HG03565 (cell line): ENCODE measurements around the gene SPEG.

Experiments
- ATAC-seq: cut with Tn5 transposase; IDR thresholded peaks from one replicate; pipeline ENCODE4 v1.9.1; 2021; ENCODE audit warnings: mild to moderate bottlenecking, moderate library complexity; ENCODE audit not compliant: unreplicated experiment

SPEG gene

GRCh38 chr2:219459460-219460311 lies 25.0 kb downstream of the SPEG start:
- peak; percentile 78 for ATAC-seq

DNA sequence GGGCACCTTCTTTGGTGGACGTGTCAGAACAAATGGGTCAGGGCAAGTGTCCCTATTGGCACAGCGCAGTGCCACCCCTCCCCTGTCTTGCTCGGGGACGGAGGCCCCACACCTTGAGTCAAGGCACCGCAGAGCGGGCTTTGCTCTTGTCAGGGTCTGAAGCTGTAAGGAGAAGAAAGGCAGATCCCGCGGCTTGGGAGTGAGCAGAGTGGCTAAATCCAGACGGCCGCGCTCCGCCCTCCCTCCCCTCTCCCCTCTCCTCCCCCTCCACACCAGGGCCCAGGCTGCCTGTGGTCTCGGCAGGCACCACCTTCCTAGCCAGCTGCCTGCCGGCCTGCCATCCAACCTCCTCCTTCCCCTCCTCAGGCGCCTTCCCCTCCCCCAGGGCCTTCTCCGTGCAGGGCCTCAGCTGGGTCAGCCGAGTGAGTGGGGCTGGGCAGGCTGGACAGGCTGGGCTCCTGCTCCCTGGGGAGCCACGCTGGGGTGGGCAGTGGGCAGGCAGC lies 25.8 kb downstream of the SPEG start:
- no peak for ATAC-seq

DNA sequence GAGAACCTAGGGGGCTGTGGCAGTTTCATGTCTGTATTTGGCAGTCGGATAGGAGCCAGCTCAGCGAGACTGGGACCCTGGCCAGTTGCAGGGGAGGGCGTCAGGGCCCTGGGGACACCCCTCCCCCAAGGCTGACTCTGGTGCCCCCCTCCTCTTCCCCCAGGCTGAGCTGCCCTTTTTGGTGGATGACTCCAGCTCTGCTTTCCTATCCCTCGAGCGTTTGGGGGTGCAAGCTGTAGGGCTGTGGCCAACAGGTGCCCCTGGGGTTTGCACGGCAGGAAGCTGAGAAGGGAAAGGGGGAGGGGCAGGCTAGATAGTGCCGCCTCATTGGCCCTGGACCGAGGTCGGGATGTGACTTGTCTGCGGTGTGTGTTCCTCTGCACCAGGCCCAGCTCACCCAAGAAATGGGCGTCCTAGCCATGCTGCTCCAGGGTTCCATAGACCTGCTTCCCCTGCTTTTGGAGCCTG lies 26.4 kb downstream of the SPEG start:
- no peak for ATAC-seq

DNA sequence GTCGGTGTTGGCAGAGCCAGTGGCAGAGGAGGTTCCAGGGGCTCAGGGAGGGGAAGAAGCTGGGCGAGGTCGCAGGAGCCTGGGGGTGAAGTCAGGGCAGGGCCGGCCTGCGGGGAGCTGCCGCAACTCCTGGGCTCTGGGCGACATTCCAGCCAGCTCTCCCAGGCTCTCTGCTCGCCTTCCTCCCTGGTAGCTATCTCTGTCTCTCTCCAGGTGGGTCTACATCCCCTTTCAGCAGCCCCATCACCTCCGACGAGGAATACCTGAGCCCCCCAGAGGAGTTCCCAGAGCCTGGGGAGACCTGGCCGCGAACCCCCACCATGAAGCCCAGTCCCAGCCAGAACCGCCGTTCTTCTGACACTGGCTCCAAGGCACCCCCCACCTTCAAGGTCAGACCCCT lies 27.0 kb downstream of the SPEG start:
- no peak for ATAC-seq

DNA sequence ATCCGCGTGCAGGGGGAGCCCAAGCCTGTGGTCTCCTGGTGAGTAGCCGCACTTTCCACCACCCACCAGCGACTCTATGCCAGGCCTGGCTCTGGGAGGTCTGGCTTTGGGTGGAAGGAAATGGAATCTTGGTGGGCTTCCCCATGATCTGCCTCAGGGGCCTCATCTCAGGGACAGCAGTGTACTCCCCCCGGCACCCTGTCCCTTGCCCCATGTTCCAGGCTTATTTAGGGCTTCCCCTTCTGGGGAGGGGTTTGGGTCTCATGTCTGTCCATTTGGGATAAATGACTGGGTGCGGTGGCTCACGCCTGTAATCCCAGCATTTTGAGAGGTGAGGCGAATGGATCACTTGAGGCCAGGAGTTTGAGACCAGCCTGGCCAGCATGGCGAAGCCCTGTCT lies 27.7 kb downstream of the SPEG start:
- ATAC-seq = no peak

GRCh38 chr2:219464286-219465032 lies 29.8 kb downstream of the SPEG start:
- no peak for ATAC-seq

GRCh38 chr2:219465659-219466561 lies 31.3 kb downstream of the SPEG start:
- ATAC-seq = no peak

DNA sequence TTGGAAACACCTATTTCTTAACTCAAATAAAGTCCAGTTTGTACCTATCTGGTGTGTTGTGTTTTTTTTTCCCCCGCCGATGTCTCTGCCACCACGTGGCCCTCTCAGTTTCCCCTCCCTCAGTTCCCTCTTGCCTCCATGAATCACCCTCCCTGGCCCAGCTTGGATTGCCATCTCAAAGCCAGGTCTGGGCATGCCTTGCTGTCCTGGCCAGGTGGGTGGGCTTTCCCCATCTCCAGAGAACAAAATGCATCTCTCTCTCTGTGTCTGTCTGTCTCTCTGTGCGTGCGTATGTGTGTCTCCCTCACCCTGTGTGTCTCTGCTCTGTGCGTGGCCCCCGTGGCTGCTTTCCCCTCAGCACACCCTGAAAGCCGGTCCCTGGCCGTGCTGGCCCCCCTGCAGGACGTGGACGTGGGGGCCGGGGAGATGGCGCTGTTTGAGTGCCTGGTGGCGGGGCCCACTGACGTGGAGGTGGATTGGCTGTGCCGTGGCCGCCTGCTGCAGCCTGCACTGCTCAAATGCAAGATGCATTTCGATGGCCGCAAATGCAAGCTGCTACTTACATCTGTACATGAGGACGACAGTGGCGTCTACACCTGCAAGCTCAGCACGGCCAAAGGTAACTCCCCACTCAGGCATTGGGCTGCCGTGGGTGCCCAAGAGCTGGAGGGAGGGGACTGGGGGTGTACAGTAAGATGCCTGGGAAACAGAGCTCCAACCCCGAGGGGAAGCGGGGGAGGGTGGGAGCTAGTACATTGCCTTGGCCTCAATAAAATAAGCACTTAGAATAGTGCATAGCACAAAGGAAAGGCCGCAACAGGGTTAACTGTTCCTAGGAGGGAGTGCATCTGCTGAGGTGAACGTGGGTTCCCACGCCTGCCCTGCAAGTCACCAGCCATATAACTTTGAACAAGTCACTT lies 32.4 kb downstream of the SPEG start:
- ATAC-seq = no peak

GRCh38 chr2:219467736-219468075 lies 33.1 kb downstream of the SPEG start:
- ATAC-seq = no peak

GRCh38 chr2:219468410-219469185 lies 34.0 kb downstream of the SPEG start:
- no peak for ATAC-seq

DNA sequence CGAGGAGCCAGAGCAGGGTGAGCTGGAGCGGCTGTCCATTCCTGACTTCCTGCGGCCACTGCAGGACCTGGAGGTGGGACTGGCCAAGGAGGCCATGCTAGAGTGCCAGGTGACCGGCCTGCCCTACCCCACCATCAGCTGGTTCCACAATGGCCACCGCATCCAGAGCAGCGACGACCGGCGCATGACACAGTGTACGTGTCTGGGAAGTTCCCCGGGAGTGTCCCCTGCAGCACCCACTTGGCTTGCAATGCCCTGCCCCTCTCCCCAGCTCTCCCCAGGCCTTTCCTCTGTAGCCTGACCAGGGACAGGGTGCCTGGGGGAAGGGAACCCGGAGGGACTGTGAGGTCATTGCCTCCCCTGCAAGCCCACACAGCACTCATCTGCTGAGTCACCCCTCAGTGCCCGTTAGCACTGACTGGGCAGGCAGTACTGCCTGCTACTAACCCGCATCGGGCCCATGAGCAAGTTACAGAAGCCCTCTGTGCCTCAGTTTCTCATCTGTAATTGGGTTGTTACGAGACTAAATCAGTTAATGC lies 34.6 kb downstream of the SPEG start:
- ATAC-seq = no peak

GRCh38 chr2:219470429-219470828 lies 35.8 kb downstream of the SPEG start:
- ATAC-seq = no peak

- ATAC-seq = no peak
Measured at GRCh38 chr2:219471476-219472371, 37.1 kb downstream of the SPEG start.

DNA sequence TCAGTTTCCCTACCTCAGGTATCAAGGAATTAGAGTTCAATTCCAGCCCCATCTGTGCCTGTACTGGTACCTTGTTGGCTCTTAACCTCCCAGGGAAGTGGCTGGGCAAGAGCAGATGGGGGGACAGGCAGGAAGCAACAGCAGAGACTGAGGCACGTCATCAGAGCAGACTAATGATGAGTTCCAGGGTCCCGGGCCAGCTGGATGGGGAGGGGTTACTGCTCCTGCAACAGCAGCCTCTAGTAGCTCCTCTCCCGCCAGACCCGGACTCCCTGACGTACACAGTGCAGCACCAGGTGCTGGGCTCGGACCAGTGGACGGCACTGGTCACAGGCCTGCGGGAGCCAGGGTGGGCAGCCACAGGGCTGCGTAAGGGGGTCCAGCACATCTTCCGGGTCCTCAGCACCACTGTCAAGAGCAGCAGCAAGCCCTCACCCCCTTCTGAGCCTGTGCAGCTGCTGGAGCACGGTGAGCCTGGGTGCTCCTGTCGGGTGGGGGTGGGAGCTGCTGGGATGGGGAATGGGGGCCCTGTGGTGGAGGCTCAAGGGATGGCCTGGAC lies 38.1 kb downstream of the SPEG start:
- ATAC-seq = no peak

- no peak for ATAC-seq
Measured at GRCh38 chr2:219473511-219473910, 38.9 kb downstream of the SPEG start.

- no peak for ATAC-seq
Measured at GRCh38 chr2:219474285-219475060, 39.8 kb downstream of the SPEG start.

- no peak for ATAC-seq
Measured at GRCh38 chr2:219475278-219475677, 40.6 kb downstream of the SPEG start.
